ENCODE measurements around the gene TRIM22. TPM values are rescaled to one million over a fixed set of nuclear protein-coding genes. Genes with fewer than 3 reads are reported as not detected.

The TRIM22 gene
- total RNA-seq, 4 donors from 2014 or later: 78.3 to 131 (median 100) TPM

- Histone ChIP-seq H3K4me3 (no peak overlapping the region), H3K4me1 (peaks cover 0 to 4% (median 0%) of the 10 kb centered on the region in 4 donors), H3K27me3 (no peaks in the 10 kb centered on the region), H3K36me3 (peaks cover 0 to 80% (median 10%) of the 10 kb centered on the region in 3 donors), H3K9me3 (no peaks in the 10 kb centered on the region), H3K27ac (no peak overlapping the region)
- 84 to 86% methylated on average over 10 of the region's 10 CpGs for WGBS, 2 donors
- TF ChIP-seq CTCF (IDR thresholded peaks at IDR 0.05) (no peak), POLR2A (IDR thresholded peaks at IDR 0.05) (no peak), EP300 (IDR thresholded peaks at IDR 0.05) (no peak)
- DNase-seq (ENCODE audit: low spot score in 2 of 2): no peak
Observed at GRCh38 chr11:5700421-5701054, 10.9 kb downstream of the TRIM22 start.

GRCh38 chr11:5701055-5701577 lies 11.5 kb downstream of the TRIM22 start:
- peaks cover 0 to 83% (median 10%) of the 10 kb centered on the region in 3 donors for H3K36me3 ChIP-seq
- H3K4me3 ChIP-seq: no peak overlapping the region
- no peak for TF ChIP-seq POLR2A (IDR thresholded peaks at IDR 0.05)
- no peak for TF ChIP-seq EP300 (IDR thresholded peaks at IDR 0.05)
- no peak for TF ChIP-seq CTCF (IDR thresholded peaks at IDR 0.05)
- no peak overlapping the region for H3K27ac ChIP-seq
- no peaks in the 10 kb centered on the region for H3K9me3 ChIP-seq
- no peaks in the 10 kb centered on the region for H3K27me3 ChIP-seq
- no peak for DNase-seq (ENCODE audit: low spot score in 2 of 2)
- H3K4me1 ChIP-seq: peaks cover 0 to 3% (median 0%) of the 10 kb centered on the region in 4 donors
- 64 to 74% methylated on average over 3 of the region's 3 CpGs for WGBS, 2 donors

GRCh38 chr11:5703741-5704536 lies 14.3 kb downstream of the TRIM22 start:
- Histone ChIP-seq H3K4me1 (no peaks in the 10 kb centered on the region), H3K27ac (no peak overlapping the region), H3K27me3 (no peaks in the 10 kb centered on the region), H3K4me3 (no peak overlapping the region), H3K36me3 (peaks cover 0 to 83% (median 3%) of the 10 kb centered on the region in 3 donors), H3K9me3 (no peaks in the 10 kb centered on the region)
- no peak for TF ChIP-seq CTCF (IDR thresholded peaks at IDR 0.05)
- no peak for TF ChIP-seq EP300 (IDR thresholded peaks at IDR 0.05)
- no peak for TF ChIP-seq POLR2A (IDR thresholded peaks at IDR 0.05)
- no peak for DNase-seq (ENCODE audit: low spot score in 2 of 2)
- 88% methylated on average over 2 of the region's 2 CpGs for WGBS, 2 donors

GRCh38 chr11:5705688-5706087 lies 16.1 kb downstream of the TRIM22 start:
- Histone ChIP-seq H3K4me1 (no peaks in the 10 kb centered on the region), H3K9me3 (no peaks in the 10 kb centered on the region), H3K4me3 (no peak overlapping the region), H3K36me3 (peaks cover 0 to 81% (median 3%) of the 10 kb centered on the region in 3 donors), H3K27me3 (no peaks in the 10 kb centered on the region), H3K27ac (no peak overlapping the region)
- TF ChIP-seq POLR2A (IDR thresholded peaks at IDR 0.05): no peak
- no peak for TF ChIP-seq EP300 (IDR thresholded peaks at IDR 0.05)
- no peak for TF ChIP-seq CTCF (IDR thresholded peaks at IDR 0.05)
- no peak for DNase-seq (ENCODE audit: low spot score in 2 of 2)
- 94 to 96% methylated on average over 4 of the region's 4 CpGs for WGBS, 2 donors

GRCh38 chr11:5712507-5712906 lies 22.9 kb downstream of the TRIM22 start:
- no peak overlapping the region for H3K27ac ChIP-seq
- peaks cover 0 to 6% (median 0%) of the 10 kb centered on the region in 4 donors for H3K9me3 ChIP-seq
- no peak overlapping the region for H3K4me3 ChIP-seq
- H3K4me1 ChIP-seq: no peaks in the 10 kb centered on the region
- no peaks in the 10 kb centered on the region for H3K27me3 ChIP-seq
- 74 to 79% methylated on average over 1 of the region's 1 CpG for WGBS, 2 donors
- no peak for DNase-seq (ENCODE audit: low spot score in 2 of 2)
- peak in 2 of 5 experiments; percentile 7 to 31 for TF ChIP-seq CTCF (IDR thresholded peaks at IDR 0.05)
- no peak for TF ChIP-seq EP300 (IDR thresholded peaks at IDR 0.05)
- peaks cover 0 to 39% (median 0%) of the 10 kb centered on the region in 3 donors for H3K36me3 ChIP-seq

Measured in tibial nerve (tissue), 4 donors.